Thoracic aorta (tissue), 2 donors: Measurements from ENCODE around the gene USP49. TPM values are rescaled to one million over a fixed set of nuclear protein-coding genes. Genes with fewer than 3 reads are reported as not detected.

Experiments used
- ATAC-seq: fragments of 150-250 bp; one replicate; pipeline ENCODE4 v1.8.0; 2017; ENCODE audit warnings: low read depth; ENCODE audit not compliant: insufficient number of reproducible peaks, low FRiP score
- DNase-seq: peaks from one replicate; pipeline ENCODE4 v3.0.0-alpha.2; 2020; ENCODE audit warnings: low spot score
- H3K27ac ChIP-seq, 2 donors: fragments of 200-600 bp; sonication (generic); 1 replicate in 1 of 2; 2 replicates in 1 of 2; pipeline ENCODE4 v1.5.1; 2016; ENCODE audit warnings: mild to moderate bottlenecking in 2 of 2, moderate library complexity in 2 of 2
- H3K27me3 ChIP-seq: fragments of 200-600 bp; sonication (generic); replicated peaks from 2 replicates; pipeline ENCODE4 v1.6.0; 2016; ENCODE audit warnings: mild to moderate bottlenecking; ENCODE audit not compliant: insufficient read depth
- H3K36me3 ChIP-seq: fragments of 200-600 bp; sonication (generic); one replicate; pipeline ENCODE4 v1.5.1; 2016
- H3K4me1 ChIP-seq, 2 donors: fragments of 200-600 bp; sonication (generic); 1 replicate in 1 of 2; 2 replicates in 1 of 2; pipeline versions ENCODE4 v1.5.1 to v1.6.0; 2016; ENCODE audit warnings: low read depth in 2 of 2, mild to moderate bottlenecking in 1 of 2; ENCODE audit not compliant: control insufficient read depth in 1 of 2
- H3K4me3 ChIP-seq: fragments of 200-600 bp; sonication (generic); 2 replicates; pipeline ENCODE4 v1.5.1; 2016; ENCODE audit warnings: mild to moderate bottlenecking
- H3K9me3 ChIP-seq: fragments of 200-600 bp; sonication (generic); 2 replicates; pipeline ENCODE4 v1.5.1; 2016
- total RNA-seq, 2 donors: library from RNA; depleted of rRNA; stranded (reverse); fragments of >200 nt; gene quantifications; one replicate each; pipeline versions ENCODE4 v1.1.0 to v1.2.3, GENCODE V29; 2016
- TF ChIP-seq, protein P1 (sequence below): fragments of 200-600 bp; sonication (generic); IDR thresholded peaks from one replicate; pipeline ENCODE4 v1.5.1; 2019; ENCODE audit warnings: antibody characterized with exemption

Gene USP49
- total RNA-seq, 2 donors from 2014 or later, result 3.3 to 3.8 TPM

DNA sequence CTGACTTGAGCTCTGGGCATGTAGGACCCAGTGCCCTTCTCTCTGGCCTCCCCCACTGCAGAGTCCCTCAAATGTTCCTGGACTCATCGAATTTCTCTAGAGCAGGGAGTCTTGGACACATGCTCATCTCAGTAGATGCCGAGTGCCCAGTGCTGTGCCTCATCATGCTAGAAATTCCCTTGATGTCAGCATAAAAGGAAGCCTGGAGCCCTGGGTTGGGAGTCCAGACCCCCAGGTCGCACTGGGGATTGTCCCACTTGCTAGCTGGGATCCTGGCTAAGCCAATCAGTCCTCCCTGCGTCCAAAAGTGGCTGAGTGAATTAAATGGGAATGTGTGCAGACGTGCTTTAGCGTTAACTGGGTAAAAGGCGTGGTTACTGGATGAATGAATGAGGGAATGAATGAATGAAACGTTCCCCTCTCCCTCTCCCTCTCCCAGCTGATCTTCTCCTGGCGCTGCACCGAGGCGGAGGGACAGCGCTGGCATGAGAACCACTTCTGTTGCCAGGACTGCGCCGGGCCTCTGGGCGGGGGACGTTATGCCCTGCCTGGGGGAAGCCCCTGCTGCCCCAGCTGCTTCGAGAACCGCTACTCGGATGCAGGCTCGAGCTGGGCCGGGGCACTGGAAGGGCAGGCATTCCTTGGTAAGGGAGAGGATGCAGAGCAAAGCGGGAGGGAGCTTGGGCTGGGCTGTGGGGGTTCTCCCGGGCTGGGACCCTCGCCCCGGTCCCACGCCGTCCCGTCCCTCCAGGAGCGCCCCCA, 109.3 kb downstream of the USP49 start:
- ATAC-seq (no peak), DNase-seq (no peak)
- no peaks in the 10 kb centered on the region for H3K27me3 ChIP-seq
- peaks cover 16 to 40% of the 10 kb centered on the region in 2 donors for H3K4me1 ChIP-seq
- TF ChIP-seq, protein P1, sequence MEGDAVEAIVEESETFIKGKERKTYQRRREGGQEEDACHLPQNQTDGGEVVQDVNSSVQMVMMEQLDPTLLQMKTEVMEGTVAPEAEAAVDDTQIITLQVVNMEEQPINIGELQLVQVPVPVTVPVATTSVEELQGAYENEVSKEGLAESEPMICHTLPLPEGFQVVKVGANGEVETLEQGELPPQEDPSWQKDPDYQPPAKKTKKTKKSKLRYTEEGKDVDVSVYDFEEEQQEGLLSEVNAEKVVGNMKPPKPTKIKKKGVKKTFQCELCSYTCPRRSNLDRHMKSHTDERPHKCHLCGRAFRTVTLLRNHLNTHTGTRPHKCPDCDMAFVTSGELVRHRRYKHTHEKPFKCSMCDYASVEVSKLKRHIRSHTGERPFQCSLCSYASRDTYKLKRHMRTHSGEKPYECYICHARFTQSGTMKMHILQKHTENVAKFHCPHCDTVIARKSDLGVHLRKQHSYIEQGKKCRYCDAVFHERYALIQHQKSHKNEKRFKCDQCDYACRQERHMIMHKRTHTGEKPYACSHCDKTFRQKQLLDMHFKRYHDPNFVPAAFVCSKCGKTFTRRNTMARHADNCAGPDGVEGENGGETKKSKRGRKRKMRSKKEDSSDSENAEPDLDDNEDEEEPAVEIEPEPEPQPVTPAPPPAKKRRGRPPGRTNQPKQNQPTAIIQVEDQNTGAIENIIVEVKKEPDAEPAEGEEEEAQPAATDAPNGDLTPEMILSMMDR, result no peak
- H3K4me3 ChIP-seq, result peak overlapping the region; percentile 94
- no peaks in the 10 kb centered on the region for H3K9me3 ChIP-seq
- H3K27ac ChIP-seq, result peak overlapping the region in 1 of 2 donors; percentile 88
- peaks cover 7% of the 10 kb centered on the region for H3K36me3 ChIP-seq

DNA sequence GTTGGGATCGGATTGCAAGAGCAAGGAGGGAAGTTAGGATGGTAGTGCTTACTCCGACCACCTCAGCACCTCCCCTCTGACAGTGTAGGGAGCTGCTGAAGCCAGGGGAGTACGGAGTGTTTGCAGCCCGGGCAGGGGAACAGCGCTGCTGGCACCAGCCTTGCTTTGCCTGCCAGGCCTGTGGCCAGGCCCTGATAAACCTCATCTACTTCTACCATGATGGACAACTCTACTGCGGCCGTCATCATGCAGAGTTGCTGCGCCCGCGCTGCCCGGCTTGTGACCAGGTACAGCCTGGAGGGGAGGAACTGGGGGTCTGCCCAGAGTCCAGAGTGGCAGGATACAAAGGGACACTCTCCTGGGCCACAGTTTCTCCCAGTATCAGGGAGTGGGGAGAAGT, 109.9 kb downstream of the USP49 start:
- TF ChIP-seq, protein P1, result no peak
- H3K4me1 ChIP-seq, result peaks cover 17 to 40% of the 10 kb centered on the region in 2 donors
- H3K27ac ChIP-seq, result no peak overlapping the region
- H3K27me3 ChIP-seq, result no peaks in the 10 kb centered on the region
- H3K4me3 ChIP-seq, result no peak overlapping the region
- H3K36me3 ChIP-seq, result peaks cover 5% of the 10 kb centered on the region
- no peak for ATAC-seq
- H3K9me3 ChIP-seq, result no peaks in the 10 kb centered on the region
- DNase-seq, result no peak

DNA sequence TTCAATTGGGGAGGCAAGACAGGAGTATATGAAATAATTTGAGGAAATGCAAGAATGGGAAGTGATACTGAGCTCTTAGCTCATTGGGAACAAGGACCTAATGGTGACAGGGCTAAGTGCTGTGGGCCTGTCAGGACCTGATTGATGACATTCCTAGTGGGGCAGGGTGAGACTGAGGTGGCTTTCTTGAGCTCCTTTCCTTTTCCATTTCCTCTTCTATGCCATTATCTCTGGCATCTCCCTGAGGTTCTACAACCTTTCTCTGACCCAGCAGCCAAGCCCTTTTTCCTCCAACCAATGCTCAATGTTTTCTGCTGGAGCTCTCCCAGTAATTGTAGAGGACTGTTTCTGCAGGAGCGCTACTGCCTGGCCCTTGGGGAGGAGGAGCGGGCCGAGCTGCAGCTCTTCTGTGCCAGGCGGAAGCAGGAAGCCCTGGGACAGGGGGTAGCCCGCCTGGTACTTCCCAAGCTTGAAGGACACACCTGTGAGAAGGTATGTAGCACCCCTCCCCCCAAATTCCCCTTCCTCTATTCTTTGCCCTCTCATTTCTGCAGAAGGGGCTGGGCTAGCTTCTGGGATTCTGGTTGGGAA, 110.5 kb downstream of the USP49 start:
- ATAC-seq (no peak), DNase-seq (no peak)
- Histone ChIP-seq H3K4me3 (no peak overlapping the region), H3K27ac (no peak overlapping the region), H3K36me3 (peaks cover 3% of the 10 kb centered on the region), H3K4me1 (peaks cover 17 to 40% of the 10 kb centered on the region in 2 donors), H3K9me3 (no peaks in the 10 kb centered on the region), H3K27me3 (no peaks in the 10 kb centered on the region)
- TF ChIP-seq, protein P1, result no peak

DNA sequence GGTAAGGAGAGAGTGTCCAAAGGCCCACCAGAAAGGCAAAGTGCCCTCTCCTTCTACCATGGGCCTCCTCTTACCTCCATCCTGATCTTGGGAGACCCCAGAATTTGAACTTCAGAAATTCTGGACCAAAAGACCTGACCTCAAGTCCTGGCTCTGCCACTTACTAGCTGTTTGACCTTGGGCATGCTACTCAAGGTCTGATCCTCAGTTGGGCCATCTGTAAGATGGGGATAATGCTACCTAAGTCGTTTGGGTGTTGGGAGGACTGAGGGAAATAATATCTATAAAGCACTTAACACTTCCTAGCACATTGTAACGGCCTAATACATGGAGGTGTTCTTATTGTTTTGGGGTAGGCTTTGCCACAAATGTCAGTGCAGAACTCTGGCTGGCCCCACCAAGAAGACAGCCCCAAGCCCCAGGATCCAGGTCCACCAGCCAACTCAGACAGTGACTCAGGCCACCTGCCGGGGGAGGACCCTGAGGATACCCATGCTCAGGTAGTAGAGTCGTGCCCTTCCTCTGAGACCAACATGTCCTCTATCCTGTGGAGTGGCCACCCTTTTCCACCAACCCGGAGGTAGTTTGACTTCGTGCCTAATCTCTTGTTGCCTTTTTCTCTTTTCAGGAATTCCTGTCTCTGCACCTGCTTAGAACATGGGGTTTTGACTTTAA, 111.9 kb downstream of the USP49 start:
- Histone ChIP-seq H3K4me3 (no peak overlapping the region), H3K36me3 (no peaks in the 10 kb centered on the region), H3K27me3 (no peaks in the 10 kb centered on the region), H3K4me1 (peaks cover 17 to 35% of the 10 kb centered on the region in 2 donors), H3K9me3 (no peaks in the 10 kb centered on the region), H3K27ac (no peak overlapping the region)
- TF ChIP-seq, protein P1, result no peak
- ATAC-seq (no peak), DNase-seq (no peak)

DNA sequence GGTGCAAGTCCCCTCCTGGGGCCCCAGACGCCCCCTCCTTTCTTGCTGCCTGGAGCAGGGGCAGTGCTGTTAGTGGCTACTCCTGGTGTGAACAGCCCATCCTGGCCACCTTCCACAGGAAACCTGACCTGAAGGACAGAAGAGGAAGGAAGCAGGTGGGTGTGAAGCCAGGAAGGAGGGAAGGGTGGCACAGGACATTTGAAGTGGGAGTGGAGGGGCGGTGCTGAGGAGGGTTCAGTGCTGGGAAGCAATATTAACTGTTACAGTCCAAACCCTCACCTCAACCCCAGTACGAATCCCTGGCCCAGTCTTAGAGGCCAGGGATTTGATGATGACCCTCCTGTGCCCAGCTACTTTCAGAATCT, 113.8 kb downstream of the USP49 start:
- no peak for ATAC-seq

More for the DNA sequence above, 113.8 kb downstream of the USP49 start:
- TF ChIP-seq, protein P1, result no peak
- Histone ChIP-seq H3K9me3 (no peaks in the 10 kb centered on the region), H3K4me1 (peaks cover 17 to 35% of the 10 kb centered on the region in 2 donors), H3K27me3 (no peaks in the 10 kb centered on the region), H3K4me3 (peak overlapping the region; percentile 81), H3K27ac (peak overlapping the region; percentile 41 to 63), H3K36me3 (no peaks in the 10 kb centered on the region)
- DNase-seq, result no peak
